H1 (cell line): ENCODE data around the gene VIPR2. TPM values are rescaled to one million over a fixed set of nuclear protein-coding genes. Genes with fewer than 3 reads are reported as not detected.
A peak's percentile ranks its signal among the peaks of the same experiment; 100 is the strongest.

Experiments used
- CTCF ChIA-PET: fragments of 300-600 bp; sonication (Branson Sonifier 250); formaldehyde crosslinking; loops from one replicate; lab custom pipeline; 2021; ENCODE audit not compliant: partially characterized antibody; lab: Charles Lee
- POLR2A ChIA-PET: fragments of 300-600 bp; sonication (Branson Sonifier 250); formaldehyde crosslinking; loops from one replicate; lab custom pipeline; 2021; ENCODE audit warnings: inconsistent platforms; ENCODE audit not compliant: partially characterized antibody; lab: Charles Lee
- DNase-seq, 2 experiments: peaks; one replicate each; pipeline versions ENCODE4 v3.0.0 to v3.0.0-alpha.2; 2010 to 2022; ENCODE audit warnings: low spot score in 2 of 2, low read depth in 1 of 2, mixed read lengths in 1 of 2
- FAIRE-seq: peaks from 2 replicates; lab custom pipeline; 2011; peaks lifted over from hg19 to GRCh38; lab: Jason Lieb, UNC
- H2AFZ ChIP-seq: 2 replicates; pipeline ENCODE4 v1.8.1; 2012; ENCODE audit warnings: low read length, inconsistent platforms
- H2AK5ac ChIP-seq: 2 replicates; pipeline ENCODE4 v1.6.1; 2013; ENCODE audit warnings: low read depth, low read length
- H2BK120ac ChIP-seq: replicated peaks from 2 replicates; pipeline ENCODE3; 2013; ENCODE audit warnings: low read depth, low read length, inconsistent platforms
- H2BK12ac ChIP-seq: 2 replicates; pipeline ENCODE4 v1.6.1; 2013; ENCODE audit warnings: low read depth, low read length
- H2BK15ac ChIP-seq: 2 replicates; pipeline ENCODE4 v1.6.1; 2013; ENCODE audit warnings: low read length
- H2BK20ac ChIP-seq: 2 replicates; pipeline ENCODE4 v1.6.1; 2013; ENCODE audit warnings: low read length
- H2BK5ac ChIP-seq: 2 replicates; pipeline ENCODE4 v1.6.1; 2013; ENCODE audit warnings: low read depth, low read length
- H3K14ac ChIP-seq: 2 replicates; pipeline ENCODE4 v1.6.1; 2013; ENCODE audit warnings: inconsistent platforms; ENCODE audit not compliant: insufficient read length
- H3K18ac ChIP-seq: 2 replicates; pipeline ENCODE4 v1.6.1; 2013; ENCODE audit warnings: low read length; ENCODE audit errors: extremely low read depth
- H3K23ac ChIP-seq: 2 replicates; pipeline ENCODE4 v1.6.1; 2013; ENCODE audit warnings: inconsistent platforms; ENCODE audit not compliant: insufficient read length
- H3K23me2 ChIP-seq: 2 replicates; pipeline ENCODE4 v1.6.1; 2013; ENCODE audit warnings: low read depth, low read length
- H3K27ac ChIP-seq: 2 replicates; pipeline ENCODE4 v1.6.1; 2011; ENCODE audit warnings: low read depth, low read length, inconsistent platforms
- H3K27me3 ChIP-seq, 4 experiments: replicated peaks in 1 of 4; 1 replicate in 1 of 4; 2 replicates in 3 of 4; pipeline versions ENCODE4 v1.6.1 to v1.8.1; 2011 to 2013; ENCODE audit warnings: low read length in 3 of 4, mild to moderate bottlenecking in 3 of 4, inconsistent platforms in 2 of 4, mixed read lengths in 2 of 4, moderate library complexity in 1 of 4; ENCODE audit not compliant: control insufficient read depth in 3 of 4, insufficient read depth in 3 of 4; ENCODE audit errors: extremely low read depth in 1 of 4
- H3K36me3 ChIP-seq, 4 experiments: 2 replicates each; pipeline versions ENCODE4 v1.6.1 to v1.8.1; 2011 to 2013; ENCODE audit warnings: mild to moderate bottlenecking in 4 of 4, low read length in 3 of 4, moderate library complexity in 2 of 4, control low read depth in 1 of 4, inconsistent platforms in 1 of 4; ENCODE audit not compliant: insufficient read depth in 4 of 4, control insufficient read depth in 2 of 4
- H3K4ac ChIP-seq: replicated peaks from 2 replicates; pipeline ENCODE3; 2013; ENCODE audit warnings: low read length, low read depth, mixed read lengths, inconsistent platforms; ENCODE audit not compliant: insufficient read length
- H3K4me1 ChIP-seq, 4 experiments: replicated peaks in 1 of 4; 1 replicate in 1 of 4; 2 replicates in 3 of 4; pipeline versions ENCODE4 v1.6.1 to v1.8.1; 2011 to 2013; ENCODE audit warnings: low read length in 3 of 4, inconsistent platforms in 2 of 4, mixed read lengths in 1 of 4; ENCODE audit not compliant: insufficient read depth in 4 of 4, control insufficient read depth in 3 of 4
- H3K4me2 ChIP-seq, 2 experiments: 2 replicates each; pipeline versions ENCODE4 v1.6.1 to v1.8.1; 2011 to 2013; ENCODE audit warnings: low read depth in 2 of 2, low read length in 2 of 2, control low read depth in 1 of 2, inconsistent platforms in 1 of 2, mild to moderate bottlenecking in 1 of 2; ENCODE audit not compliant: insufficient read depth in 1 of 2
- H3K4me3 ChIP-seq, 4 experiments: fragments of 200-600, 300-600 bp in 1 of 4; sonication (generic), shearing (Covaris generic), sonication (Bioruptor Twin) in 1 of 4; 2 replicates each; pipeline versions ENCODE4 v1.5.1 to v1.8.1; 2011 to 2016; ENCODE audit warnings: low read length in 4 of 4, low read depth in 3 of 4, control low read depth in 2 of 4, inconsistent platforms in 2 of 4, mild to moderate bottlenecking in 2 of 4, mixed read lengths in 1 of 4, moderate library complexity in 1 of 4; ENCODE audit not compliant: insufficient read depth in 2 of 4; ENCODE audit errors: extremely low read depth in 1 of 4
- H3K56ac ChIP-seq: replicated peaks from 2 replicates; pipeline ENCODE3; 2013; ENCODE audit warnings: low read depth, mild to moderate bottlenecking, mixed read lengths, low read length, inconsistent platforms; ENCODE audit not compliant: insufficient read length
- H3K79me1 ChIP-seq: 2 replicates; pipeline ENCODE4 v1.6.1; 2013; ENCODE audit warnings: low read depth, low read length, control low read depth
- H3K79me2 ChIP-seq, 2 experiments: 2 replicates each; pipeline versions ENCODE4 v1.6.1 to v1.8.1; 2012 to 2013; ENCODE audit warnings: low read length in 2 of 2, mild to moderate bottlenecking in 2 of 2, inconsistent platforms in 1 of 2; ENCODE audit not compliant: insufficient read depth in 2 of 2, control insufficient read depth in 1 of 2
- H3K9ac ChIP-seq, 4 experiments: replicated peaks in 1 of 4; 1 replicate in 1 of 4; 2 replicates in 3 of 4; pipeline versions ENCODE4 v1.6.1 to v1.8.1; 2011 to 2013; ENCODE audit warnings: low read depth in 3 of 4, low read length in 3 of 4, control low read depth in 2 of 4, mild to moderate bottlenecking in 2 of 4, moderate library complexity in 2 of 4, inconsistent platforms in 1 of 4; ENCODE audit errors: extremely low read depth in 1 of 4
- H3K9me3 ChIP-seq, 2 experiments: 2 replicates each; pipeline versions ENCODE4 v1.6.1 to v1.8.1; 2012 to 2013; ENCODE audit warnings: mild to moderate bottlenecking in 2 of 2, moderate library complexity in 2 of 2, control low read depth in 1 of 2, inconsistent platforms in 1 of 2, low read depth in 1 of 2, low read length in 1 of 2, mixed read lengths in 1 of 2; ENCODE audit not compliant: insufficient read depth in 2 of 2
- H4K20me1 ChIP-seq, 2 experiments: replicated peaks in 1 of 2; 2 replicates each; pipeline versions ENCODE3 to v1.8.1; 2011 to 2013; ENCODE audit warnings: inconsistent platforms in 2 of 2, low read length in 2 of 2, mild to moderate bottlenecking in 1 of 2; ENCODE audit not compliant: insufficient read depth in 2 of 2, control insufficient read depth in 1 of 2
- H4K5ac ChIP-seq: 2 replicates; pipeline ENCODE4 v1.6.1; 2013; ENCODE audit warnings: low read length, low read depth, mixed read lengths, inconsistent platforms; ENCODE audit not compliant: insufficient read length
- H4K8ac ChIP-seq: 2 replicates; pipeline ENCODE4 v1.8.0; 2013; ENCODE audit warnings: mild to moderate bottlenecking, moderate library complexity, low read length, inconsistent platforms; ENCODE audit not compliant: insufficient read depth; ENCODE audit errors: extremely low read depth
- H4K91ac ChIP-seq: replicated peaks from 2 replicates; pipeline ENCODE3; 2013; ENCODE audit warnings: low read length, mixed read lengths, inconsistent platforms; ENCODE audit not compliant: insufficient read length
- BRCA1 ChIP-seq: IDR thresholded peaks from 2 replicates; pipeline ENCODE4 v1.6.1; 2012; ENCODE audit warnings: low read depth, low read length, improper control_type of control experiment
- CTCF ChIP-seq, 3 experiments: IDR thresholded peaks; 1 replicate in 2 of 3; 2 replicates in 1 of 3; pipeline versions ENCODE4 v1.5.1 to v1.6.1; 2011; ENCODE audit warnings: low read length in 3 of 3, mild to moderate bottlenecking in 3 of 3, inconsistent platforms in 2 of 3, low read depth in 1 of 3, moderate library complexity in 1 of 3; ENCODE audit not compliant: insufficient read depth in 1 of 3; ENCODE audit errors: control extremely low read depth in 1 of 3
- GTF2F1 ChIP-seq: IDR thresholded peaks from 2 replicates; pipeline ENCODE4 v1.6.1; 2012; ENCODE audit warnings: low read depth, low read length, improper control_type of control experiment, borderline replicate concordance
- HDAC2 ChIP-seq, 2 experiments: fragments of 300-600 bp in 1 of 2; sonication (generic) in 1 of 2; IDR thresholded peaks; 2 replicates each; pipeline ENCODE4 v1.6.1; 2011 to 2012; ENCODE audit warnings: low read depth in 2 of 2, low read length in 2 of 2, mild to moderate bottlenecking in 2 of 2, moderate library complexity in 2 of 2, borderline replicate concordance in 1 of 2, inconsistent platforms in 1 of 2
- SAP30 ChIP-seq: fragments of 300-600 bp; sonication (generic); IDR thresholded peaks from 2 replicates; pipeline ENCODE4 v1.7.1; 2012; ENCODE audit warnings: low read length, moderate library complexity, mild to moderate bottlenecking, inconsistent platforms; ENCODE audit not compliant: insufficient read depth, insufficient replicate concordance
- SP1 ChIP-seq: IDR thresholded peaks from 2 replicates; pipeline ENCODE4 v1.6.1; 2011; ENCODE audit warnings: low read depth, low read length
- YY1 ChIP-seq: IDR thresholded peaks from 2 replicates; pipeline ENCODE4 v1.6.1; 2011; ENCODE audit warnings: low read depth, mild to moderate bottlenecking, low read length
- WGBS, 2 experiments: shearing (Covaris generic) in 1 of 2; methylation state at CpG; one replicate each; pipeline versions ENCODE4 v1.1.6 to v1.1.7; 2013 to 2015; ENCODE audit warnings: low lambda C conversion rate in 2 of 2, mixed read lengths in 2 of 2, inconsistent platforms in 1 of 2, low coverage in 1 of 2, missing lambda C conversion rate in 1 of 2; ENCODE audit not compliant: insufficient replicate concordance in 2 of 2, insufficient coverage in 1 of 2, insufficient read length in 1 of 2; ENCODE audit errors: extremely low coverage in 1 of 2, missing lambda C conversion rate in 1 of 2; 5-methylcytosine and 5-hydroxymethylcytosine counted together
- polyA plus RNA-seq, 7 experiments: library from polyadenylated mRNA; depleted of rRNA in 3 of 7; stranded (reverse) in 5 of 7; unstranded in 2 of 7; fragments of >200 nt in 5 of 7; fragments of 200-250 nt in 2 of 7; gene quantifications; 1 replicate in 5 of 7; 2 replicates in 1 of 7; 4 replicates in 1 of 7; pipeline versions ENCODE4 v1.2.1 to v1.2.3, GENCODE V29; 2011 to 2013; ENCODE audit warnings: missing spikeins in 2 of 7, mixed read lengths in 2 of 7
- total RNA-seq: library from RNA; stranded (reverse); fragmentation: NEBNext Ultra II Directional; extraction: Animal tissue kit (Norgen Biotek cat#: 25700); gene quantifications from 2 replicates; pipeline ENCODE4 v1.2.1, GENCODE V29; 2021
- TF ChIP-seq, protein P1 (sequence below): IDR thresholded peaks from 2 replicates; pipeline ENCODE4 v1.6.1; 2012; ENCODE audit warnings: inconsistent platforms

Gene VIPR2
- total and polyA plus RNA-seq, 2 of the 8 experiments (the other 6 are each of a cell fraction or from before 2014, with no cell fraction given): 2.4 to 6.3 TPM

- H3K9me3 ChIP-seq: no peaks in the 10 kb centered on the region
- no peak overlapping the region; the same call in 1 of the 2 replicates for H3K27ac ChIP-seq
- H3K4me3 ChIP-seq: no peak overlapping the region
- no peak overlapping the region for H3K9ac ChIP-seq
- H3K23me2 ChIP-seq: no peaks in the 10 kb centered on the region
- WGBS, 2 experiments: 96% methylated on average over 15 of the region's 19 CpGs; no CpG with 5 or more reads in 1 of the 2 experiments
- no peak overlapping the region for H3K23ac ChIP-seq
- H3K4ac ChIP-seq: peak overlapping the region; percentile 53
- no peak overlapping the region for H2AFZ ChIP-seq
- no peaks in the 10 kb centered on the region for H4K20me1 ChIP-seq
- H4K5ac ChIP-seq: no peak overlapping the region
- DNase-seq (no peak), FAIRE-seq (no peak)
- H4K91ac ChIP-seq: peak overlapping the region; percentile 30
- H3K79me2 ChIP-seq: no peaks in the 10 kb centered on the region
- no peak overlapping the region for H2AK5ac ChIP-seq
- H3K14ac ChIP-seq: no peak overlapping the region
- ChIA-PET POLR2A (no interaction called here), CTCF (interaction anchor here (0.6 kb wide), 1 partner anchor 28 kb away, joined by 3 read pairs; no protein-coding TSS in a partner anchor)
- H3K4me1 ChIP-seq: peaks cover 4 to 14% (median 8%) of the 10 kb centered on the region in 4 experiments
- no peak overlapping the region for H2BK15ac ChIP-seq
- H4K8ac ChIP-seq: peak overlapping the region; percentile 19; the same call in 1 of the 2 replicates
- H3K79me1 ChIP-seq: no peaks in the 10 kb centered on the region
- H3K36me3 ChIP-seq: peaks cover 0 to 5% (median 0%) of the 10 kb centered on the region in 4 experiments; a peak in 2 of 8 replicates
- H2BK5ac ChIP-seq: no peak overlapping the region; the same call in 1 of the 2 replicates
- no peak overlapping the region for H2BK20ac ChIP-seq
- no peaks in the 10 kb centered on the region for H3K27me3 ChIP-seq
- no peak overlapping the region; the same call in 1 of the 2 replicates for H3K18ac ChIP-seq
- H3K4me2 ChIP-seq: no peak overlapping the region
- peak overlapping the region; percentile 85; the same call in 1 of the 2 replicates for H2BK12ac ChIP-seq
- H2BK120ac ChIP-seq: no peak overlapping the region
- H3K56ac ChIP-seq: no peak overlapping the region
- TF ChIP-seq, protein P1, sequence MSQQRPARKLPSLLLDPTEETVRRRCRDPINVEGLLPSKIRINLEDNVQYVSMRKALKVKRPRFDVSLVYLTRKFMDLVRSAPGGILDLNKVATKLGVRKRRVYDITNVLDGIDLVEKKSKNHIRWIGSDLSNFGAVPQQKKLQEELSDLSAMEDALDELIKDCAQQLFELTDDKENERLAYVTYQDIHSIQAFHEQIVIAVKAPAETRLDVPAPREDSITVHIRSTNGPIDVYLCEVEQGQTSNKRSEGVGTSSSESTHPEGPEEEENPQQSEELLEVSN: no peak
- TF ChIP-seq SP1 (no peak), GTF2F1 (no peak), YY1 (no peak), HDAC2 (IDR thresholded peaks at IDR 0.05; ENCODE audit: borderline replicate concordance in 1 of 2, low read depth in 2 of 2, low read length in 2 of 2) (no peak), SAP30 (no peak), CTCF (IDR thresholded peaks at IDR 0.05; ENCODE audit: control extremely low read depth in 1 of 3, insufficient read depth in 1 of 3, low read depth in 1 of 3, low read length in 3 of 3) (no peak), BRCA1 (no peak)
These were observed 40.3 kb downstream of the VIPR2 start for GRCh38 chr7:159104188-159104920.
